Activated naive CD4-positive, alpha-beta T cell treated with anti-CD3 and anti-CD28 coated beads, Interleukin-2, amount 50 U/mL, for 24 hours (primary cell): Measurements from ENCODE around the gene DTNB.
A peak's percentile ranks its signal among the peaks of the same experiment; 100 is the strongest.
"Not testable (repeated sequence)": the region's sequence is repeated elsewhere in the genome, so short reads cannot be mapped to it uniquely, and the experiment has no call there.

Experiments used
- H3K27ac Mint-ChIP-seq: one replicate; pipeline ENCODE4 v1.8.0; 2021; ENCODE audit warnings: mild to moderate bottlenecking, mixed read lengths
- H3K27me3 Mint-ChIP-seq: one replicate; pipeline ENCODE4 v1.8.0; 2021; ENCODE audit warnings: mixed read lengths
- H3K36me3 Mint-ChIP-seq: one replicate; pipeline ENCODE4 v1.8.0; 2021; ENCODE audit warnings: mixed read lengths
- H3K4me1 Mint-ChIP-seq: one replicate; pipeline ENCODE4 v1.8.0; 2021; ENCODE audit warnings: mixed read lengths
- H3K4me3 Mint-ChIP-seq: one replicate; pipeline ENCODE4 v1.8.0; 2021; ENCODE audit warnings: mild to moderate bottlenecking, mixed read lengths
- H3K9me3 Mint-ChIP-seq: one replicate; pipeline ENCODE4 v1.8.0; 2021; ENCODE audit warnings: mixed read lengths

Gene DTNB

DNA sequence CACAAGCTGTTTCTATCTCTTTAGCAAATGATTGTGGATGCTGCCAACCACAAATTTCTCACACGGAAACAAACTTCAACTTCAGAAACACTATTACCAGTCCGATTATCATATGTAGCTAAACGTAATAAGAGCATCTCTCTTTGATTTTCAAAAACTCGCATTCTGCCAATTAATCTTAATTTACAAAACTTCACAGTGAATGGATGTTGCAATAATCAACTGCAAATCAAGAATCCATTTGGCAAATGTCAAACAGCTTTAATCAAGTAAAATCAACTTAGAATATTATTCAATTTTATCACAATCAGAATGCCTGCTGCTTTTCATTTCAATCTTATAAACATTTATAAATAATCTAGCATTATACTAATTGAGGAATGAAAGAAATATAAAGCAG is 54.2 kb downstream of the DTNB start:
- Mint-ChIP-seq H3K27ac (no peak overlapping the region), H3K36me3 (peaks cover 11% of the 10 kb centered on the region), H3K9me3 (no peaks in the 10 kb centered on the region), H3K27me3 (no peaks in the 10 kb centered on the region), H3K4me3 (no peak overlapping the region), H3K4me1 (peaks cover 3% of the 10 kb centered on the region)

- no peaks in the 10 kb centered on the region for H3K27me3 Mint-ChIP-seq
- H3K9me3 Mint-ChIP-seq: no peaks in the 10 kb centered on the region
- peaks cover 8% of the 10 kb centered on the region for H3K36me3 Mint-ChIP-seq
- no peak overlapping the region for H3K27ac Mint-ChIP-seq
- no peak overlapping the region for H3K4me3 Mint-ChIP-seq
- peaks cover 3% of the 10 kb centered on the region for H3K4me1 Mint-ChIP-seq
These were observed 54.7 kb downstream of the DTNB start for GRCh38 chr2:25618676-25619075.

GRCh38 chr2:25617948-25618646 is 55.3 kb downstream of the DTNB start:
- Mint-ChIP-seq H3K4me3 (no peak overlapping the region), H3K36me3 (peaks cover 8% of the 10 kb centered on the region), H3K4me1 (peaks cover 3% of the 10 kb centered on the region), H3K27me3 (no peaks in the 10 kb centered on the region), H3K9me3 (no peaks in the 10 kb centered on the region), H3K27ac (no peak overlapping the region)

DNA sequence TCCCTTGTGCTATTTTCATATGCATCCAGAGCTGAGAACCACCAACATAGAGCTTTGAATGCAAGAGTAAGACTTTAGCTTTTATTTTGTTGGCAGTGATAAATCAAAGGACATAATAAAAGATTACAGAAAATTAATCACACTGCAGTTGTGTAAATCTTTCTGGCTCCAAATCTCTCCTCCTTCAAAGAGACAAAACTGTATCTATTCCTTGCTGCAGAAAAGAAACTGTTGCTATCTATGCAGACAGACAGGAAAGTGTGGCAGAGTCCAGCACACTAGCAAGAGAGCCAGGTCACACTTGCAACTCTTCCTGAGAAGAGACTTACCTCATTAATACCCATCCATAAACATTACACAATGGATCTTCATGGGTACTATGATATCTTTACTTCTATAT is 57.5 kb downstream of the DTNB start:
- Mint-ChIP-seq H3K4me1 (peaks cover 8% of the 10 kb centered on the region), H3K27ac (no peak overlapping the region), H3K36me3 (peaks cover 4% of the 10 kb centered on the region), H3K27me3 (no peaks in the 10 kb centered on the region), H3K4me3 (no peak overlapping the region), H3K9me3 (no peaks in the 10 kb centered on the region)

- H3K9me3 Mint-ChIP-seq: no peaks in the 10 kb centered on the region
- H3K27ac Mint-ChIP-seq: no peak overlapping the region
- no peak overlapping the region for H3K4me3 Mint-ChIP-seq
- H3K4me1 Mint-ChIP-seq: peaks cover 8% of the 10 kb centered on the region
- no peaks in the 10 kb centered on the region for H3K27me3 Mint-ChIP-seq
- peaks cover 4% of the 10 kb centered on the region for H3K36me3 Mint-ChIP-seq
These were observed 58.0 kb downstream of the DTNB start for GRCh38 chr2:25615386-25615785.

DNA sequence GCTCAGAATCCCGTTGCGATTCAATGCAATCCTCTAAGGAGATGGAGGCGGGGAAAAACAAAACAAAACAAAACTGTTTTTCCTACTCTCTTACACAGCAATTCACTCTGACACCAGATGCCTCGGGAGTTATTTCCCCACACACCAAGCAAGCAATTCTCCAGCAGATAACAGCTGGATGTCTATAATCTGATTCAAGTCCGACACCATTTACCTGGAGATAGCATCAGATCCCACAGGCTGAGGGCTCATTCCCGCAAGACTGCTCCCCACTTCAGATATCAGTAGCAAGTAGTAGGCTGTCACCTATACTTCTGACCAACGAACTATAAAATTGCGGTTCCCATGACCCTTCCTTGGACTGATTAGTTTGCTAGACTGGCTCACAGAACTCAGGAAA is 58.7 kb downstream of the DTNB start:
- Mint-ChIP-seq H3K27ac (no peak overlapping the region), H3K36me3 (peaks cover 4% of the 10 kb centered on the region), H3K4me1 (peaks cover 8% of the 10 kb centered on the region), H3K27me3 (no peaks in the 10 kb centered on the region), H3K9me3 (no peaks in the 10 kb centered on the region), H3K4me3 (no peak overlapping the region)

DNA sequence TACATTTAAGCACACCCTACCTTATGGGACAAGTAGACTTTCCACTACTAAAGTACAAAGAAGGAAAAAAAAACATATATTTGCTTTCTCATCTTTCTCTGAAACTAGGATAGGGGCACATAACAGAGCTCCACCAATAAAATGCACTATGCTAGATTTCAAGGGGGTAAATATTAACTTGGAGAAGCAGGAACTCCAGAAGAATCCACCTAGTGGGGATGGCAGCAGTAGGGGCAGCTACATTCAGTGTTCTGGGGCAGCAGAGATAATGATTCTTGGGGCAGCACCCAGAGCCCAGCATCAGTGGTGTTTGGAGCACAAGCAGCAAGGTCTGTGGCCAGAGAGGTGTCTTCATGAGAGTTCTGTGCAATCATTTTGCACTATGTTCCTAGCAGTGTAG is 64.7 kb downstream of the DTNB start:
- Mint-ChIP-seq H3K4me1 (peaks cover 5% of the 10 kb centered on the region), H3K9me3 (no peaks in the 10 kb centered on the region), H3K27me3 (no peaks in the 10 kb centered on the region), H3K36me3 (no peaks in the 10 kb centered on the region), H3K4me3 (no peak overlapping the region), H3K27ac (no peak overlapping the region)

DNA sequence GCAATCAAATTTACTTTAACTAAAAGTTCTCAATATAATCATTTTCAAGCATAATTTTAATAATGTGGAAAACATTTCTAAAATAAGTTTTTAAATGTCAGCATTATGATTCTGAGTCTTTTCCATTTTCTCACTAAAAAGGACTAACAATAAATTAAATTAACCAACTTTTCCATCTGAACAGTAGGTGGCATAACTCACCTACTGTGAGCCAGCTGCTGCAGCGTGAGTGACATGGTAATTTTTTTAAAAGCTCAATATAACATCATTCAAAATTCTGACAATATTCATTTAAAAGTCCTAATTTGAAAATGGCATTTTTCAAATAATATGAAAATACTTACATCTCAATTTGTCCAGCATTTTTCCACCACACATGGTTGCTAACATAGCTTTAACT is 66.5 kb downstream of the DTNB start:
- Mint-ChIP-seq H3K36me3 (peaks cover 3% of the 10 kb centered on the region), H3K27me3 (no peaks in the 10 kb centered on the region), H3K9me3 (no peaks in the 10 kb centered on the region), H3K27ac (no peak overlapping the region), H3K4me3 (no peak overlapping the region), H3K4me1 (peaks cover 5% of the 10 kb centered on the region)

- no peak overlapping the region for H3K27ac Mint-ChIP-seq
- no peaks in the 10 kb centered on the region for H3K9me3 Mint-ChIP-seq
- no peaks in the 10 kb centered on the region for H3K27me3 Mint-ChIP-seq
- H3K4me1 Mint-ChIP-seq: peaks cover 9% of the 10 kb centered on the region
- H3K36me3 Mint-ChIP-seq: peaks cover 9% of the 10 kb centered on the region
- H3K4me3 Mint-ChIP-seq: no peak overlapping the region
These were observed 71.0 kb downstream of the DTNB start for GRCh38 chr2:25602333-25602723.

- H3K27me3 Mint-ChIP-seq, H3K4me3 Mint-ChIP-seq, H3K27ac Mint-ChIP-seq, H3K9me3 Mint-ChIP-seq, H3K36me3 Mint-ChIP-seq, H3K4me1 Mint-ChIP-seq: not testable (repeated sequence)
These were observed 71.6 kb downstream of the DTNB start for GRCh38 chr2:25601711-25602332.

- Mint-ChIP-seq H3K4me3 (no peak overlapping the region), H3K27me3 (no peaks in the 10 kb centered on the region), H3K27ac (no peak overlapping the region), H3K36me3 (peaks cover 9% of the 10 kb centered on the region), H3K4me1 (peaks cover 9% of the 10 kb centered on the region), H3K9me3 (no peaks in the 10 kb centered on the region)
These were observed 74.5 kb downstream of the DTNB start for GRCh38 chr2:25598911-25599310.

- Mint-ChIP-seq H3K4me1 (peaks cover 9% of the 10 kb centered on the region), H3K27ac (no peak overlapping the region), H3K27me3 (no peaks in the 10 kb centered on the region), H3K9me3 (no peaks in the 10 kb centered on the region), H3K36me3 (peaks cover 6% of the 10 kb centered on the region), H3K4me3 (no peak overlapping the region)
These were observed 75.0 kb downstream of the DTNB start for GRCh38 chr2:25598332-25598731.

- Mint-ChIP-seq H3K36me3 (peaks cover 6% of the 10 kb centered on the region), H3K4me1 (peaks cover 13% of the 10 kb centered on the region), H3K9me3 (no peaks in the 10 kb centered on the region), H3K27ac (no peak overlapping the region), H3K4me3 (no peak overlapping the region), H3K27me3 (no peaks in the 10 kb centered on the region)
These were observed 75.5 kb downstream of the DTNB start for GRCh38 chr2:25597881-25598280.

- Mint-ChIP-seq H3K9me3 (no peaks in the 10 kb centered on the region), H3K27ac (no peak overlapping the region), H3K36me3 (peaks cover 6% of the 10 kb centered on the region), H3K27me3 (no peaks in the 10 kb centered on the region), H3K4me3 (no peak overlapping the region), H3K4me1 (peaks cover 19% of the 10 kb centered on the region)
These were observed 76.7 kb downstream of the DTNB start for GRCh38 chr2:25596516-25597244.

- H3K27ac Mint-ChIP-seq: no peak overlapping the region
- H3K36me3 Mint-ChIP-seq: peaks cover 6% of the 10 kb centered on the region
- no peaks in the 10 kb centered on the region for H3K9me3 Mint-ChIP-seq
- H3K4me3 Mint-ChIP-seq: no peak overlapping the region
- H3K4me1 Mint-ChIP-seq: peaks cover 19% of the 10 kb centered on the region
- H3K27me3 Mint-ChIP-seq: no peaks in the 10 kb centered on the region
These were observed 78.0 kb downstream of the DTNB start for GRCh38 chr2:25595393-25595792.

- H3K27ac Mint-ChIP-seq: peak overlapping the region; percentile 4
- peaks cover 6% of the 10 kb centered on the region for H3K36me3 Mint-ChIP-seq
- H3K4me3 Mint-ChIP-seq: no peak overlapping the region
- H3K4me1 Mint-ChIP-seq: peaks cover 19% of the 10 kb centered on the region
- no peaks in the 10 kb centered on the region for H3K27me3 Mint-ChIP-seq
- H3K9me3 Mint-ChIP-seq: no peaks in the 10 kb centered on the region
These were observed 78.4 kb downstream of the DTNB start for GRCh38 chr2:25594991-25595390.
